Gastrocnemius medialis (tissue), 4 donors: ENCODE results near the gene VTCN1. TPM values are rescaled to one million over a fixed set of nuclear protein-coding genes. Genes with fewer than 3 reads are reported as not detected.

ENCODE experiments used
- ATAC-seq, 2 donors: fragments of 150-250 bp; one replicate each; pipeline ENCODE4 v1.9.1; 2016
- DNase-seq, 2 donors: peaks; one replicate each; pipeline ENCODE4 v3.0.0-alpha.2; 2019
- H3K27ac ChIP-seq, 4 donors: fragments of 200-600 bp; sonication (generic); 1 replicate in 1 of 4; 2 replicates in 3 of 4; pipeline ENCODE4 v1.5.1; 2016 to 2018; ENCODE audit warnings: mild to moderate bottlenecking in 2 of 4, moderate library complexity in 1 of 4
- H3K27me3 ChIP-seq, 3 donors: fragments of 200-600 bp; sonication (generic) in 2 of 3; 1 replicate in 1 of 3; 2 replicates in 2 of 3; pipeline versions ENCODE4 v1.5.1 to v1.6.0; 2016 to 2019; ENCODE audit warnings: mild to moderate bottlenecking in 1 of 3, moderate library complexity in 1 of 3
- H3K36me3 ChIP-seq, 2 donors: fragments of 200-600 bp; sonication (generic) in 1 of 2; one replicate each; pipeline ENCODE4 v1.5.1; 2017 to 2018
- H3K4me1 ChIP-seq, 2 donors: fragments of 200-600 bp; sonication (generic) in 1 of 2; one replicate each; pipeline ENCODE4 v1.5.1; 2016 to 2017; ENCODE audit warnings: mild to moderate bottlenecking in 2 of 2
- H3K4me3 ChIP-seq, 4 donors: fragments of 200-600 bp; sonication (generic) in 3 of 4; 1 replicate in 1 of 4; 2 replicates in 3 of 4; pipeline ENCODE4 v1.5.1; 2016 to 2019; ENCODE audit warnings: mild to moderate bottlenecking in 2 of 4
- H3K9me3 ChIP-seq, 3 donors: fragments of 200-600 bp; sonication (generic) in 2 of 3; 1 replicate in 1 of 3; 2 replicates in 2 of 3; pipeline ENCODE4 v1.5.1; 2016 to 2019
- CTCF ChIP-seq, 5 experiments: fragments of 450-650 bp in 3 of 5; fragments of 200-600 bp in 2 of 5; sonication (generic) in 2 of 5; IDR thresholded peaks in 4 of 5; conservative IDR thresholded peaks in 1 of 5; 1 replicate in 4 of 5; 2 replicates in 1 of 5; pipeline ENCODE4 v1.5.1; 2016 to 2019; ENCODE audit warnings: antibody characterized with exemption in 5 of 5, mild to moderate bottlenecking in 3 of 5, moderate library complexity in 3 of 5
- POLR2A ChIP-seq, 2 donors: fragments of 450-650 bp; IDR thresholded peaks; one replicate each; pipeline ENCODE4 v1.6.1; 2017; ENCODE audit warnings: antibody characterized with exemption in 2 of 2, mild to moderate bottlenecking in 2 of 2, moderate library complexity in 2 of 2
- in situ Hi-C, 4 donors: fragments of 200-750 bp; cut with MboI; loops; one replicate each; pipeline versions ENCODE4 v1.15.0 to v1.8.0; 2017; ENCODE audit warnings: low sequenced_read_pairs in 4 of 4
- intact Hi-C: fragments of 100-400 bp; cut with DNase I; formaldehyde crosslinking; loops from one replicate; pipeline ENCODE4 v1.15.1; 2023; ENCODE audit warnings: low total_unique reads
- total RNA-seq, 4 donors: library from RNA; depleted of rRNA; stranded (reverse); fragments of >200 nt; gene quantifications; one replicate each; pipeline versions ENCODE4 v1.1.0 to v1.2.3, GENCODE V29; 2016

Gene VTCN1
- total RNA-seq, 4 donors from 2014 or later = not detected

DNA sequence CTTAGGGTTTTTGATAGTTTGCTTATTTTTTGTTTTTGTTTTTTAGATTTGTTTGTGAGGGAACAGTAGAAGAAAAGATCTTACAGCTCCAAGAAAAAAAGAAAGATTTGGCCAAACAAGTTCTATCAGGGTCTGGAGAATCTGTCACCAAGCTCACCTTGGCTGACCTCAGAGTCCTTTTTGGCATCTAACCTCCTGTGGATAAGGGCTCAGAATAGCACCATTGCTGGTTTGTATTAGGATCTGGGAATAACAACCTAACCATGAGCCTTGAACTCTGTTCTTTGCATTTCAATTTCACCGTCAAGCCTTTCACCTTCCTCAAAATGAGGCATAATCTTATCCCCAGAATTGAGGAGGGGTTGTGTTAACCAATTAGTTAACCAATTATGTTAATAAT, 109.4 kb downstream of the VTCN1 start:
- intact Hi-C loops = no loop called here
- in situ Hi-C loops = no loop called here
- Histone ChIP-seq H3K9me3 (no peaks in the 10 kb centered on the region), H3K4me3 (no peak overlapping the region), H3K27ac (no peak overlapping the region), H3K36me3 (no peaks in the 10 kb centered on the region), H3K4me1 (peaks cover 14 to 30% of the 10 kb centered on the region in 2 donors), H3K27me3 (no peaks in the 10 kb centered on the region)
- DNase-seq (no peak), ATAC-seq (no peak)
- TF ChIP-seq CTCF (IDR thresholded peaks at IDR 0.05 in 4 of 5, conservative IDR thresholded peaks at IDR 0.05 in 1 of 5) (no peak), POLR2A (IDR thresholded peaks at IDR 0.05) (no peak)

GRCh38 chr1:117098287-117098890, 112.3 kb downstream of the VTCN1 start:
- no peaks in the 10 kb centered on the region for H3K9me3 ChIP-seq
- in situ Hi-C loops (no loop called here), intact Hi-C loops (loop anchor here (10.0 kb wide), 2 partner anchors 506 to 586 kb away; partner anchors contain the start of gene TENT5C)
- ATAC-seq (peak; percentile 68 to 78), DNase-seq (no peak)
- TF ChIP-seq POLR2A (IDR thresholded peaks at IDR 0.05) = no peak
- TF ChIP-seq CTCF (IDR thresholded peaks at IDR 0.05 in 4 of 5, conservative IDR thresholded peaks at IDR 0.05 in 1 of 5) = no peak
- peaks cover 26 to 44% of the 10 kb centered on the region in 2 donors for H3K4me1 ChIP-seq
- H3K4me3 ChIP-seq = no peak overlapping the region
- H3K27me3 ChIP-seq = no peaks in the 10 kb centered on the region
- H3K36me3 ChIP-seq = no peaks in the 10 kb centered on the region
- H3K27ac ChIP-seq = peak overlapping the region; percentile 49 to 70 (median 59)

DNA sequence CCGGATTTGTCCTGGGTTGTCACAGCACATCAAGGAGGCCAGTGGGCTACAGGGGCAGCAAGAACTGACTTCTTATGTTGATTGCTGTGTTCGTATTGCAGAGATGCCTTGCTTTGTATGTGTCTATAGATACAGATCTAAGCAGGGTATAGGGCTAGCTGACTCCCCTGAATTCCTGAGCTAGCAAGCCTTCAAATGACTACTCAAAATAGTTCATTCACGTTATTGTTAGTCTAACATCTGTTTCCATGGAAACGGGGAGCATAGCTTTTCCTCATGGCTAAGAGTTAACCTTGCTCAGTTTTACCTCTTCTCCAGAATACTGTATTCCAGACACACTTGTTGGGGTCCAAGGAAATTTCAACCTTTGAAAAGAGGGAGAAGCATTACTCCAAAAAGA, 113.3 kb downstream of the VTCN1 start:
- in situ Hi-C loops = no loop called here
- no peak overlapping the region for H3K4me3 ChIP-seq
- H3K36me3 ChIP-seq = no peaks in the 10 kb centered on the region
- no peaks in the 10 kb centered on the region for H3K27me3 ChIP-seq
- intact Hi-C loops = loop anchor here (10.0 kb wide), 2 partner anchors 507 to 587 kb away; partner anchors contain the start of gene TENT5C
- H3K9me3 ChIP-seq = no peaks in the 10 kb centered on the region
- no peak for DNase-seq
- peak overlapping the region in 2 of 4 donors; percentile 24 to 70 for H3K27ac ChIP-seq
- no peak for TF ChIP-seq POLR2A (IDR thresholded peaks at IDR 0.05)
- TF ChIP-seq CTCF (IDR thresholded peaks at IDR 0.05 in 4 of 5, conservative IDR thresholded peaks at IDR 0.05 in 1 of 5) = no peak
- peaks cover 34 to 53% of the 10 kb centered on the region in 2 donors for H3K4me1 ChIP-seq
- ATAC-seq = no peak

DNA sequence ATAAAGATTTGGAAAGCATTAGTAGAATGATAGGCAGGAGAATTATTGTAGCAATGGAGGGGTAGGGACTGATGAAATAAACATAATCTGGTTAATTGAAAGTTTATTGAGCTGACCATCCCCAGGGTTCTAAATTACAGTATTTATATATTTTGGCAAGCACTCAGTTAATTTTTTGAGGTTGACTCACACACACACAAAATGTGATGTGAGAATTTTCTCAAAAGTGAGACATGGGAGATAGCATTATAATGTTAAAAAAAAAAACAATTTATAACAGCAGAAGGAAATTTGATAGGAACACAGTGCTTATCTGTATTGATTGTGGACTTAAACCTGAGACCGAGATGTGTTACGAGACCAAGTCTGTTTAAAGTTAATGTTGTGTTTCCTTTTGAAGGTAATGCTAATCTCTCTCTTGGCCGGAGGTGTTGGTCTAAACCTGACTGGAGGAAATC, 113.7 kb downstream of the VTCN1 start:
- Histone ChIP-seq H3K4me1 (peaks cover 35 to 58% of the 10 kb centered on the region in 2 donors), H3K36me3 (no peaks in the 10 kb centered on the region), H3K27me3 (no peaks in the 10 kb centered on the region), H3K27ac (peak overlapping the region in 2 of 4 donors; percentile 70 to 94), H3K9me3 (no peaks in the 10 kb centered on the region), H3K4me3 (no peak overlapping the region)
- DNase-seq (no peak), ATAC-seq (no peak)
- intact Hi-C loops (loop anchor here (10.0 kb wide), 2 partner anchors 508 to 588 kb away; partner anchors contain the start of gene TENT5C), in situ Hi-C loops (no loop called here)
- TF ChIP-seq POLR2A (IDR thresholded peaks at IDR 0.05) (no peak), CTCF (IDR thresholded peaks at IDR 0.05 in 4 of 5, conservative IDR thresholded peaks at IDR 0.05 in 1 of 5) (no peak)
